ENCODE data around the gene TOX2. TPM values are rescaled to one million over a fixed set of nuclear protein-coding genes. Genes with fewer than 3 reads are reported as not detected.

The TOX2 gene
- total and polyA plus RNA-seq, 2 of the 4 experiments (the other 2 are of a cell fraction): 1.3 to 17.5 TPM

GRCh38 chr20:44005661-44006060, 91.0 kb downstream of the TOX2 start:
- ATAC-seq (ENCODE audit: low read depth) (no peak), DNase-seq (no peak)
- no peak overlapping the region for H3K14ac ChIP-seq (replicated peaks; ENCODE audit: low read depth, low read length)
- peaks cover 30 to 78% of the 10 kb centered on the region in 2 experiments for H3K79me1 ChIP-seq (ENCODE audit: low read depth in 1 of 2, low read length in 2 of 2)
- H2AK9ac ChIP-seq (replicated peaks; ENCODE audit: low read depth, low read length, poor library complexity): no peak overlapping the region
- H2AFZ ChIP-seq (replicated peaks; ENCODE audit: low read length, poor library complexity): no peak overlapping the region
- BruUV-seq (replicated peaks): no TSS peak
- intact Hi-C loops (cut with micrococcal nuclease) (no loop called here), in situ Hi-C loops (cut with MboI; ENCODE audit: low sequenced_read_pairs) (no loop called here), dilution Hi-C loops (cut with HindIII; ENCODE audit: low sequenced_read_pairs, unreplicated experiment) (no loop called here)
- no peaks in the 10 kb centered on the region for H3K4me1 ChIP-seq (ENCODE audit: control insufficient read depth, insufficient read depth, low read length)
- H2BK20ac ChIP-seq (ENCODE audit: low read depth, low read length): no peak overlapping the region
- H3K27me3 ChIP-seq (ENCODE audit: control insufficient read depth, insufficient read depth, low read length): no peaks in the 10 kb centered on the region
- no peak overlapping the region for H3K23ac ChIP-seq (ENCODE audit: low read depth, low read length)
- H3K27ac ChIP-seq (ENCODE audit: insufficient read depth, low read length): no peak overlapping the region
- peaks cover 54% of the 10 kb centered on the region for H3K9me1 ChIP-seq (ENCODE audit: insufficient read depth, low read length)
- no peak overlapping the region for H4K91ac ChIP-seq (ENCODE audit: insufficient read depth, low read depth, low read length)
- H2BK15ac ChIP-seq (ENCODE audit: low read depth, low read length): no peak overlapping the region
- H3K9ac ChIP-seq (ENCODE audit: low read depth, low read length): no peak overlapping the region
- H3K56ac ChIP-seq (ENCODE audit: extremely low read depth, insufficient read depth, low read length): no peak overlapping the region
- ChIA-PET POLR2A (ENCODE audit: unreplicated experiment) (no interaction called here), CTCF (interaction anchor here (1.3 kb wide), 1 partner anchor 10 kb away, joined by 3 read pairs; no protein-coding TSS in a partner anchor)
- no CpG with 5 or more reads among the region's 3 CpGs for WGBS, 2 experiments (ENCODE audit: extremely low coverage in 2 of 2, insufficient read length in 1 of 2)
- H4K8ac ChIP-seq (ENCODE audit: low read depth in 2 of 2, low read length in 2 of 2): no peak overlapping the region
- H3K4ac ChIP-seq (ENCODE audit: low read depth, low read length): no peak overlapping the region
- no peak overlapping the region for H2AK5ac ChIP-seq (ENCODE audit: low read depth, low read length)
- no peak overlapping the region for H2BK5ac ChIP-seq (ENCODE audit: low read depth, low read length, poor library complexity, severe bottlenecking)
- no peak overlapping the region for H4K5ac ChIP-seq (ENCODE audit: low read depth, low read length)
- TF ChIP-seq BHLHE40 (IDR thresholded peaks at IDR 0.05; ENCODE audit: low read depth, low read length) (no peak), USF2 (IDR thresholded peaks at IDR 0.05; ENCODE audit: low read depth, low read length) (no peak), NFE2L2 (IDR thresholded peaks at IDR 0.05; ENCODE audit: low read depth, low read length) (no peak), MAZ (IDR thresholded peaks at IDR 0.05; ENCODE audit: borderline replicate concordance, low read depth, low read length) (no peak), ELK1 (IDR thresholded peaks at IDR 0.05; ENCODE audit: borderline replicate concordance, low read depth, low read length) (no peak), RFX5 (IDR thresholded peaks at IDR 0.05; ENCODE audit: low read depth, low read length) (no peak), POLR2A (IDR thresholded peaks at IDR 0.05; ENCODE audit: low read depth, low read length) (no peak), SMC3 (IDR thresholded peaks at IDR 0.05; ENCODE audit: low read depth, low read length) (no peak), CEBPB (IDR thresholded peaks at IDR 0.05; ENCODE audit: low read depth, low read length) (no peak), FOS (IDR thresholded peaks at IDR 0.05; ENCODE audit: low read depth, low read length) (no peak), RCOR1 (IDR thresholded peaks at IDR 0.05; ENCODE audit: insufficient replicate concordance, low read length) (no peak), MAFK (IDR thresholded peaks at IDR 0.05; ENCODE audit: low read depth, low read length) (no peak), CHD1 (IDR thresholded peaks at IDR 0.05; ENCODE audit: low read depth, low read length) (no peak), CTCF (conservative IDR thresholded peaks at IDR 0.05; ENCODE audit: low read depth, low read length) (no peak), MXI1 (IDR thresholded peaks at IDR 0.05; ENCODE audit: borderline replicate concordance, low read depth, low read length) (no peak), RAD21 (IDR thresholded peaks at IDR 0.05; ENCODE audit: low read length) (no peak)
- H2BK120ac ChIP-seq (ENCODE audit: low read depth, low read length): no peak overlapping the region
- no peak overlapping the region for H3K4me2 ChIP-seq (ENCODE audit: low read depth, low read length)
- H3K36me3 ChIP-seq (ENCODE audit: control insufficient read depth, insufficient read depth, low read length): peaks cover 12% of the 10 kb centered on the region
- H3K18ac ChIP-seq (ENCODE audit: low read depth, low read length): no peak overlapping the region
- H3K4me3 ChIP-seq (ENCODE audit: insufficient read depth, low read depth, low read length): no peak overlapping the region
- H4K20me1 ChIP-seq (ENCODE audit: insufficient read depth, low read length): peaks cover 24% of the 10 kb centered on the region; the same call in 1 of the 2 replicates
- H3K9me3 ChIP-seq (ENCODE audit: control insufficient read depth, insufficient read depth, low read length): no peaks in the 10 kb centered on the region

All from IMR-90 (cell line).